ENCODE data around the gene FAM107B. TPM values are rescaled to one million over a fixed set of nuclear protein-coding genes. Genes with fewer than 3 reads are reported as not detected.

FAM107B gene
- total and polyA plus RNA-seq, 2 donors (not counting 3 experiments of a cell fraction or from before 2014, with no cell fraction given) = 39.2 to 176 TPM

GRCh38 chr10:14549496-14549895 lies 225.2 kb downstream of the FAM107B start:
- no peak overlapping the region for H3K27ac ChIP-seq (ENCODE audit: insufficient read depth, low read depth, low read length)
- H3K79me2 ChIP-seq (ENCODE audit: control insufficient read depth, insufficient read depth, low read length) = peaks cover 92% of the 10 kb centered on the region
- TF ChIP-seq FOS (IDR thresholded peaks at IDR 0.05; ENCODE audit: borderline replicate concordance, insufficient read depth, low read length) = no peak
- TF ChIP-seq GATA2 (IDR thresholded peaks at IDR 0.05; ENCODE audit: insufficient read depth, insufficient read length, low read depth, low read length) = no peak
- no peak for TF ChIP-seq MYC (IDR thresholded peaks at IDR 0.05; ENCODE audit: low read depth, low read length)
- H3K9me3 ChIP-seq (replicated peaks; ENCODE audit: control insufficient read depth, insufficient read depth, low read length) = no peaks in the 10 kb centered on the region
- dilution Hi-C loops (cut with MboI; ENCODE audit: extremely low pct_ligation_motif_present, low sequenced_read_pairs) = no loop called here
- no peak overlapping the region for H3K4me2 ChIP-seq (ENCODE audit: insufficient read depth, low read length)
- H3K4me1 ChIP-seq (ENCODE audit: control insufficient read depth, extremely low read depth, insufficient read depth, low read length) = peaks cover 36% of the 10 kb centered on the region
- no peaks in the 10 kb centered on the region for H3K9me1 ChIP-seq (replicated peaks; ENCODE audit: control insufficient read depth, extremely low read depth, insufficient read depth, low read length)
- no peaks in the 10 kb centered on the region for H3K27me3 ChIP-seq (ENCODE audit: control insufficient read depth in 2 of 2, insufficient read depth in 2 of 2, low read length in 2 of 2)
- POLR2A ChIA-PET = interaction anchor here (0.5 kb wide), 1 partner anchor 12 kb away, joined by 4 read pairs; no protein-coding TSS in a partner anchor
- no peak overlapping the region for H2AFZ ChIP-seq (ENCODE audit: low read depth, low read length)
- FAIRE-seq (no peak), DNase-seq (ENCODE audit: low read depth, low spot score) (no peak)
- intact Hi-C loops (cut with micrococcal nuclease) = loop anchor here (5.0 kb wide), 1 partner anchor 52 kb away; no protein-coding TSS in a partner anchor
- BruUV-seq (replicated peaks) = no TSS peak
- peaks cover 0 to 14% of the 10 kb centered on the region in 2 experiments for H3K36me3 ChIP-seq (ENCODE audit: control insufficient read depth in 2 of 2, extremely low read depth in 1 of 2, insufficient read depth in 2 of 2, low read length in 2 of 2)
- no peak overlapping the region for H3K4me3 ChIP-seq (replicated peaks in 1 of 3; ENCODE audit: insufficient read depth in 1 of 3, low read depth in 1 of 3, low read length in 3 of 3)
- CTCF ChIA-PET = interaction anchor here (1.2 to 3.5 kb wide), 5 partner anchors 9 to 50 kb away, joined by 3 to 9 read pairs (median 4); no protein-coding TSS in a partner anchor
- H3K9ac ChIP-seq (replicated peaks; ENCODE audit: extremely low read depth, insufficient read depth, low read length) = no peak overlapping the region
- peaks cover 15% of the 10 kb centered on the region for H4K20me1 ChIP-seq (replicated peaks; ENCODE audit: control insufficient read depth, extremely low read depth, insufficient read depth, low read length)

GRCh38 chr10:14548970-14549369 lies 225.7 kb downstream of the FAM107B start:
- ChIA-PET POLR2A (no interaction called here), CTCF (interaction anchor here (0.9 to 3.5 kb wide), 5 partner anchors 12 to 274 kb away, joined by 3 to 9 read pairs (median 4); no protein-coding TSS in a partner anchor)
- Histone ChIP-seq H3K9me1 (replicated peaks; ENCODE audit: control insufficient read depth, extremely low read depth, insufficient read depth, low read length) (no peaks in the 10 kb centered on the region), H3K4me1 (ENCODE audit: control insufficient read depth, extremely low read depth, insufficient read depth, low read length) (peaks cover 32% of the 10 kb centered on the region), H3K27ac (ENCODE audit: insufficient read depth, low read depth, low read length) (no peak overlapping the region), H3K36me3 (ENCODE audit: control insufficient read depth in 2 of 2, extremely low read depth in 1 of 2, insufficient read depth in 2 of 2, low read length in 2 of 2) (peaks cover 0 to 14% of the 10 kb centered on the region in 2 experiments), H3K9ac (replicated peaks; ENCODE audit: extremely low read depth, insufficient read depth, low read length) (no peak overlapping the region), H3K27me3 (ENCODE audit: control insufficient read depth in 2 of 2, insufficient read depth in 2 of 2, low read length in 2 of 2) (no peaks in the 10 kb centered on the region), H3K79me2 (ENCODE audit: control insufficient read depth, insufficient read depth, low read length) (peaks cover 92% of the 10 kb centered on the region), H3K4me2 (ENCODE audit: insufficient read depth, low read length) (no peak overlapping the region), H3K9me3 (replicated peaks; ENCODE audit: control insufficient read depth, insufficient read depth, low read length) (no peaks in the 10 kb centered on the region), H4K20me1 (replicated peaks; ENCODE audit: control insufficient read depth, extremely low read depth, insufficient read depth, low read length) (peaks cover 15% of the 10 kb centered on the region), H3K4me3 (replicated peaks in 1 of 3; ENCODE audit: insufficient read depth in 1 of 3, low read depth in 1 of 3, low read length in 3 of 3) (no peak overlapping the region), H2AFZ (ENCODE audit: low read depth, low read length) (no peak overlapping the region)
- no TSS peak for BruUV-seq (replicated peaks)
- DNase-seq (ENCODE audit: low read depth, low spot score) (no peak), FAIRE-seq (no peak)
- dilution Hi-C loops (cut with MboI; ENCODE audit: extremely low pct_ligation_motif_present, low sequenced_read_pairs) = no loop called here
- intact Hi-C loops (cut with micrococcal nuclease) = loop anchor here (5.0 kb wide), 1 partner anchor 52 kb away; no protein-coding TSS in a partner anchor
- TF ChIP-seq POLR2A (IDR thresholded peaks at IDR 0.05; ENCODE audit: low read depth, low read length) (no peak), GATA2 (IDR thresholded peaks at IDR 0.05; ENCODE audit: insufficient read depth, insufficient read length, low read depth, low read length) (no peak), MYC (IDR thresholded peaks at IDR 0.05; ENCODE audit: low read depth, low read length) (no peak), EZH2 (IDR thresholded peaks at IDR 0.05; ENCODE audit: borderline replicate concordance, low read depth, low read length, severe bottlenecking) (no peak), CTCF (IDR thresholded peaks at IDR 0.05; ENCODE audit: extremely low read depth in 1 of 2, insufficient read depth in 1 of 2, low read depth in 1 of 2, low read length in 2 of 2) (no peak), JUN (IDR thresholded peaks at IDR 0.05; ENCODE audit: borderline replicate concordance, insufficient read depth, insufficient read length, low read depth) (no peak), MAX (IDR thresholded peaks at IDR 0.05; ENCODE audit: insufficient read depth, insufficient read length) (no peak), POLR2AphosphoS5 (IDR thresholded peaks at IDR 0.05; ENCODE audit: insufficient read depth, low read depth, low read length) (no peak), FOS (IDR thresholded peaks at IDR 0.05; ENCODE audit: borderline replicate concordance, insufficient read depth, low read length) (no peak)

All from endothelial cell of umbilical vein (primary cell).